ENCODE data around the gene CAD. TPM values are rescaled to one million over a fixed set of nuclear protein-coding genes. Genes with fewer than 3 reads are reported as not detected.
"Not testable (repeated sequence)": the region's sequence is repeated elsewhere in the genome, so short reads cannot be mapped to it uniquely, and the experiment has no call there.

Gene CAD
- total RNA-seq, 1 experiment from 2014 or later: 86.4 TPM

DNA sequence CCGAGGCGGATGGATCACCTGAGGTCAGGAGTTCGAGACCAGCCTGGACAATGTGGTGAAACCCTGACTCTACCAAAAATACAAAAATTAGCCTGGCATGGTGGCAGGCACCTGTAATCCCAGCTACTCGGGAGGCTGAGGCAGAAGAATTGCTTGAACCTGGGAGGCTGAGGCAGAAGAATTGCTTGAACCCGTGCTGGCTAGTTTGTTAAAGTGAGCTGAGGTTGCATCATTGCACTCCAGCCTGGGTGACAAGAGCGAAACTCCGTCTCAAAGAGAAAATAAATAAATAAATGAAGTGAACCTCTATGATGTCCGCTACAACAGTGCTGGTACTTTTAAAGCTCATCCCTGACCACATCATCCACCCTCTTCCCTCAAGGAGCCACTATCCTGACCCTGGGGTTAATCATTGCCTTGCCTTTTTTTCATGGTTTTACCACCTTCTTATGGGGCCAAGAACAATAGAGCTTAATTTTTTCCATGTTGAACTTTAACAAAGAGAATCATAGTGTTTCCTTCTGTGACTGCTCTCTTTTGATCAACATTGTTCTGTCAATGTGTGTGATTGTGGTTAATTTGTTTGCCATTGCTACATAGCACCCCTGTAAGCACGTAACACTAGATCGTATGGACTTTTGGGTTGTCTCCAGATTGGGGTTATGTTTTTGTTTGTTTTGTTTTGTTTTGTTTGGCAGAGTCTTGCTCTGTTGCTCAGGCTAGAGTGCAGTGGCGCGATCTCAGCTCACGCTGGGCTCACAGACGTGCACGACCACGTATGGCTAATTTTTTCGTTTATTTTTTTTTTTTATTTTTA is 22.4 kb upstream of the CAD start:
- DNase-seq: no peak
- BruUV-seq (replicated peaks): no TSS peak
- POLR2A ChIA-PET: interaction anchor here (0.6 kb wide), 1 partner anchor 95 kb away, joined by 3 read pairs; no protein-coding TSS in a partner anchor
- CTCF ChIA-PET: interaction anchor here (1.0 kb wide), 1 partner anchor 43 kb away, joined by 3 read pairs; no protein-coding TSS in a partner anchor
- H3K36me3 Mint-ChIP-seq (ENCODE audit: insufficient read depth, unreplicated experiment): no peaks in the 10 kb centered on the region
- H3K27me3 ChIP-seq (replicated peaks; ENCODE audit: control insufficient read depth, insufficient read depth, low read length): no peaks in the 10 kb centered on the region
- no peaks in the 10 kb centered on the region for H3K9me3 ChIP-seq
- no peaks in the 10 kb centered on the region for H3K4me1 Mint-ChIP-seq (ENCODE audit: low read depth, unreplicated experiment)
- TF ChIP-seq, protein P1, sequence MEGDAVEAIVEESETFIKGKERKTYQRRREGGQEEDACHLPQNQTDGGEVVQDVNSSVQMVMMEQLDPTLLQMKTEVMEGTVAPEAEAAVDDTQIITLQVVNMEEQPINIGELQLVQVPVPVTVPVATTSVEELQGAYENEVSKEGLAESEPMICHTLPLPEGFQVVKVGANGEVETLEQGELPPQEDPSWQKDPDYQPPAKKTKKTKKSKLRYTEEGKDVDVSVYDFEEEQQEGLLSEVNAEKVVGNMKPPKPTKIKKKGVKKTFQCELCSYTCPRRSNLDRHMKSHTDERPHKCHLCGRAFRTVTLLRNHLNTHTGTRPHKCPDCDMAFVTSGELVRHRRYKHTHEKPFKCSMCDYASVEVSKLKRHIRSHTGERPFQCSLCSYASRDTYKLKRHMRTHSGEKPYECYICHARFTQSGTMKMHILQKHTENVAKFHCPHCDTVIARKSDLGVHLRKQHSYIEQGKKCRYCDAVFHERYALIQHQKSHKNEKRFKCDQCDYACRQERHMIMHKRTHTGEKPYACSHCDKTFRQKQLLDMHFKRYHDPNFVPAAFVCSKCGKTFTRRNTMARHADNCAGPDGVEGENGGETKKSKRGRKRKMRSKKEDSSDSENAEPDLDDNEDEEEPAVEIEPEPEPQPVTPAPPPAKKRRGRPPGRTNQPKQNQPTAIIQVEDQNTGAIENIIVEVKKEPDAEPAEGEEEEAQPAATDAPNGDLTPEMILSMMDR (IDR thresholded peaks at IDR 0.05; ENCODE audit: insufficient read depth in 1 of 2, low read depth in 1 of 2, low read length in 1 of 2, severe bottlenecking in 1 of 2, unreplicated experiment in 1 of 2): no peak
- no peaks in the 10 kb centered on the region for H3K27me3 Mint-ChIP-seq (ENCODE audit: insufficient read depth, unreplicated experiment)
- no peak overlapping the region for H3K4me3 ChIP-seq (ENCODE audit: low read depth, low read length)
- H3K36me3 ChIP-seq (ENCODE audit: control insufficient read depth, insufficient read depth, low read length): no peaks in the 10 kb centered on the region
- no peaks in the 10 kb centered on the region for H3K4me1 ChIP-seq
- no peak overlapping the region for H3K27ac Mint-ChIP-seq (ENCODE audit: unreplicated experiment)
- H3K4me3 Mint-ChIP-seq (ENCODE audit: unreplicated experiment): no peak overlapping the region
- intact Hi-C loops (cut with micrococcal nuclease; ENCODE audit: unreplicated experiment): no loop called here
- H3K9me3 Mint-ChIP-seq (ENCODE audit: unreplicated experiment): no peaks in the 10 kb centered on the region

GRCh38 chr2:27195799-27196198 is 21.4 kb upstream of the CAD start:
- H3K9me3 ChIP-seq; H3K27me3 ChIP-seq (replicated peaks; ENCODE audit: control insufficient read depth, insufficient read depth, low read length); DNase-seq; H3K36me3 ChIP-seq (ENCODE audit: control insufficient read depth, insufficient read depth, low read length); BruUV-seq (replicated peaks); H3K36me3 Mint-ChIP-seq (ENCODE audit: insufficient read depth, unreplicated experiment); CTCF ChIA-PET; H3K4me3 Mint-ChIP-seq (ENCODE audit: unreplicated experiment); H3K4me1 Mint-ChIP-seq (ENCODE audit: low read depth, unreplicated experiment); POLR2A ChIA-PET; H3K4me3 ChIP-seq (ENCODE audit: low read depth, low read length); H3K27me3 Mint-ChIP-seq (ENCODE audit: insufficient read depth, unreplicated experiment); H3K9me3 Mint-ChIP-seq (ENCODE audit: unreplicated experiment); H3K27ac Mint-ChIP-seq (ENCODE audit: unreplicated experiment); intact Hi-C loops (cut with micrococcal nuclease; ENCODE audit: unreplicated experiment); H3K4me1 ChIP-seq: not testable (repeated sequence)

GRCh38 chr2:27198068-27198467 is 19.1 kb upstream of the CAD start:
- DNase-seq; H3K4me1 ChIP-seq; H3K27ac Mint-ChIP-seq (ENCODE audit: unreplicated experiment); intact Hi-C loops (cut with micrococcal nuclease; ENCODE audit: unreplicated experiment); BruUV-seq (replicated peaks); H3K27me3 ChIP-seq (replicated peaks; ENCODE audit: control insufficient read depth, insufficient read depth, low read length); H3K9me3 Mint-ChIP-seq (ENCODE audit: unreplicated experiment); POLR2A ChIA-PET; H3K4me1 Mint-ChIP-seq (ENCODE audit: low read depth, unreplicated experiment); H3K36me3 ChIP-seq (ENCODE audit: control insufficient read depth, insufficient read depth, low read length); H3K4me3 Mint-ChIP-seq (ENCODE audit: unreplicated experiment); H3K4me3 ChIP-seq (ENCODE audit: low read depth, low read length); H3K36me3 Mint-ChIP-seq (ENCODE audit: insufficient read depth, unreplicated experiment); H3K27me3 Mint-ChIP-seq (ENCODE audit: insufficient read depth, unreplicated experiment); H3K9me3 ChIP-seq: not testable (repeated sequence)
- CTCF ChIA-PET: interaction anchor here (1.2 kb wide), 1 partner anchor 95 kb away, joined by 3 read pairs; no protein-coding TSS in a partner anchor

DNA sequence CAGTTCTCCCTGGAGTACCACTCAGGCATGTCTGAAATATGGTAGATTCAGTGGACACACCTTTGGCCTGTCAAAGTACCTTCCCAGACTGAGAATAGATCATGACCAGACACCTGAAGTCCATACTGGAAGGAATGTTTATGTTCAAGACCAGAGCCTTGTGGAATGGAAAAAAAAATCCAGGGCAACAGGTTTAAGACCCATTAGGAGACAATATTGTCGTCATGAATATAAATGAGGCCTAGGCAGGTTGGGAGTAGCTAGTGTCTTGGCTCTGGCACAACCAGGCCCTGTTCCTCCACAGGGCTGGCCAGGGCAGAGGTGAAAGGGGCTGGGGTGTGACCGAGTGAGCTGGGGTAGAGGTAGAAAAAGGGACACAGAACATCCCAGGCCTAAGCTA is 18.5 kb upstream of the CAD start:
- no peaks in the 10 kb centered on the region for H3K27me3 ChIP-seq (replicated peaks; ENCODE audit: control insufficient read depth, insufficient read depth, low read length)
- H3K4me1 ChIP-seq: no peaks in the 10 kb centered on the region
- no peak overlapping the region for H3K4me3 Mint-ChIP-seq (ENCODE audit: unreplicated experiment)
- TF ChIP-seq, protein P1 (IDR thresholded peaks at IDR 0.05; ENCODE audit: insufficient read depth in 1 of 2, low read depth in 1 of 2, low read length in 1 of 2, severe bottlenecking in 1 of 2, unreplicated experiment in 1 of 2): no peak
- H3K27ac Mint-ChIP-seq (ENCODE audit: unreplicated experiment): no peak overlapping the region
- H3K27me3 Mint-ChIP-seq (ENCODE audit: insufficient read depth, unreplicated experiment): no peaks in the 10 kb centered on the region
- CTCF ChIA-PET: no interaction called here
- H3K4me3 ChIP-seq (ENCODE audit: low read depth, low read length): no peak overlapping the region
- H3K4me1 Mint-ChIP-seq (ENCODE audit: low read depth, unreplicated experiment): no peaks in the 10 kb centered on the region
- intact Hi-C loops (cut with micrococcal nuclease; ENCODE audit: unreplicated experiment): no loop called here
- H3K9me3 ChIP-seq: no peaks in the 10 kb centered on the region
- BruUV-seq (replicated peaks): no TSS peak
- DNase-seq: no peak
- peaks cover 13% of the 10 kb centered on the region for H3K36me3 Mint-ChIP-seq (ENCODE audit: insufficient read depth, unreplicated experiment)
- no peaks in the 10 kb centered on the region for H3K9me3 Mint-ChIP-seq (ENCODE audit: unreplicated experiment)
- POLR2A ChIA-PET: no interaction called here
- peaks cover 8% of the 10 kb centered on the region for H3K36me3 ChIP-seq (ENCODE audit: control insufficient read depth, insufficient read depth, low read length)
